ENCODE measurements around the gene TBX10. TPM values are rescaled to one million over a fixed set of nuclear protein-coding genes. Genes with fewer than 3 reads are reported as not detected.
"Not testable (repeated sequence)": the region's sequence is repeated elsewhere in the genome, so short reads cannot be mapped to it uniquely, and the experiment has no call there.

The TBX10 gene
- total RNA-seq, 3 donors from 2014 or later, result not detected

GRCh38 chr11:67606492-67607295 lies 32.9 kb downstream of the TBX10 start, which contains the start of gene NDUFV1:
NDUFV1 (plus strand) TSS chr11:67606936; CDS start chr11:67607005, 69 bp downstream.
- Histone ChIP-seq H3K36me3 (no peaks in the 10 kb centered on the region), H3K9me3 (no peaks in the 10 kb centered on the region), H3K4me3 (peak within 1 kb of the TSS; percentile 98 to 100 (median 99)), H3K4me1 (no peaks in the 10 kb centered on the region), H3K27ac (peak within 1 kb of the TSS; percentile 87 to 88), H3K27me3 (no peaks in the 10 kb centered on the region)
- TF ChIP-seq POLR2AphosphoS5 (IDR thresholded peaks at IDR 0.05), result peak; percentile 83 to 89 (median 87)
- peak; percentile 79 to 84 (median 80) for TF ChIP-seq CTCF (IDR thresholded peaks at IDR 0.05)
- no peak for TF ChIP-seq POLR2A (IDR thresholded peaks at IDR 0.05)
- peak; percentile 95 to 97 for DNase-seq (ENCODE audit: low spot score in 2 of 2)
- intact Hi-C loops (cut with DNase I; ENCODE audit: low total_unique reads), result no loop called here

GRCh38 chr11:67606093-67606491 lies 33.5 kb downstream of the TBX10 start:
- Histone ChIP-seq H3K9me3 (no peaks in the 10 kb centered on the region), H3K4me1 (no peaks in the 10 kb centered on the region), H3K4me3 (peak overlapping the region; percentile 98 to 100 (median 99)), H3K27me3 (no peaks in the 10 kb centered on the region), H3K27ac (peak overlapping the region; percentile 87 to 88), H3K36me3 (no peaks in the 10 kb centered on the region)
- TF ChIP-seq POLR2AphosphoS5 (IDR thresholded peaks at IDR 0.05), result no peak
- TF ChIP-seq CTCF (IDR thresholded peaks at IDR 0.05), result no peak
- no peak for TF ChIP-seq POLR2A (IDR thresholded peaks at IDR 0.05)
- no peak for DNase-seq (ENCODE audit: low spot score in 2 of 2)
- intact Hi-C loops (cut with DNase I; ENCODE audit: low total_unique reads), result no loop called here

GRCh38 chr11:67605231-67606011 lies 34.1 kb downstream of the TBX10 start:
- intact Hi-C loops (cut with DNase I; ENCODE audit: low total_unique reads), result no loop called here
- H3K9me3 ChIP-seq, result no peaks in the 10 kb centered on the region
- no peak for TF ChIP-seq POLR2A (IDR thresholded peaks at IDR 0.05)
- TF ChIP-seq POLR2AphosphoS5 (IDR thresholded peaks at IDR 0.05), result no peak
- no peak for TF ChIP-seq CTCF (IDR thresholded peaks at IDR 0.05)
- no peak for DNase-seq (ENCODE audit: low spot score in 2 of 2)
- H3K4me1 ChIP-seq, result no peaks in the 10 kb centered on the region
- no peak overlapping the region for H3K27ac ChIP-seq
- no peak overlapping the region for H3K4me3 ChIP-seq
- H3K27me3 ChIP-seq, result no peaks in the 10 kb centered on the region
- H3K36me3 ChIP-seq, result no peaks in the 10 kb centered on the region

- Histone ChIP-seq H3K27me3 (no peaks in the 10 kb centered on the region), H3K36me3 (no peaks in the 10 kb centered on the region), H3K4me3 (no peak overlapping the region), H3K27ac (no peak overlapping the region), H3K9me3 (no peaks in the 10 kb centered on the region), H3K4me1 (no peaks in the 10 kb centered on the region)
- intact Hi-C loops (cut with DNase I; ENCODE audit: low total_unique reads), result no loop called here
- no peak for DNase-seq (ENCODE audit: low spot score in 2 of 2)
- TF ChIP-seq POLR2A (IDR thresholded peaks at IDR 0.05), result no peak
- no peak for TF ChIP-seq POLR2AphosphoS5 (IDR thresholded peaks at IDR 0.05)
- no peak for TF ChIP-seq CTCF (IDR thresholded peaks at IDR 0.05)
These were observed 34.7 kb downstream of the TBX10 start for GRCh38 chr11:67604815-67605214.

GRCh38 chr11:67604119-67604518 lies 35.4 kb downstream of the TBX10 start:
- DNase-seq (ENCODE audit: low spot score in 2 of 2); H3K27ac ChIP-seq; H3K4me3 ChIP-seq; intact Hi-C loops (cut with DNase I; ENCODE audit: low total_unique reads); H3K36me3 ChIP-seq; H3K4me1 ChIP-seq; H3K27me3 ChIP-seq; H3K9me3 ChIP-seq: not testable (repeated sequence)
